Keratinocyte (primary cell): Measurements from ENCODE around the gene GRM7. TPM values are rescaled to one million over a fixed set of nuclear protein-coding genes. Genes with fewer than 3 reads are reported as not detected.

Source experiments
- DNase-seq: peaks from one replicate; pipeline ENCODE4 v3.0.0-alpha.2; 2011; ENCODE audit warnings: low read depth, missing footprints, low spot score
- FAIRE-seq: peaks from 2 replicates; lab custom pipeline; 2011; peaks lifted over from hg19 to GRCh38; lab: Jason Lieb, UNC
- H2AFZ ChIP-seq: 2 replicates; pipeline ENCODE4 v1.6.0; 2012; ENCODE audit warnings: low read length, control low read depth, inconsistent platforms; ENCODE audit not compliant: control insufficient read depth
- H3K27ac ChIP-seq: 2 replicates; pipeline ENCODE4 v1.5.1; 2011; ENCODE audit warnings: low read length; ENCODE audit not compliant: control insufficient read depth, insufficient read depth
- H3K27me3 ChIP-seq: 3 replicates; pipeline ENCODE4 v1.6.0; 2011; ENCODE audit warnings: low read length; ENCODE audit not compliant: control insufficient read depth, insufficient read depth; ENCODE audit errors: extremely low read depth
- H3K36me3 ChIP-seq, 2 experiments: 2 replicates in 1 of 2; 3 replicates in 1 of 2; pipeline ENCODE4 v1.5.1; 2011; ENCODE audit warnings: low read length in 2 of 2, mild to moderate bottlenecking in 1 of 2; ENCODE audit not compliant: control insufficient read depth in 2 of 2, insufficient read depth in 2 of 2; ENCODE audit errors: extremely low read depth in 1 of 2
- H3K4me1 ChIP-seq: 3 replicates; pipeline ENCODE4 v1.5.1; 2011; ENCODE audit warnings: low read length; ENCODE audit not compliant: control insufficient read depth, insufficient read depth; ENCODE audit errors: extremely low read depth
- H3K4me2 ChIP-seq: 3 replicates; pipeline ENCODE4 v1.6.0; 2011; ENCODE audit warnings: low read depth, low read length; ENCODE audit not compliant: control insufficient read depth, insufficient read depth; ENCODE audit errors: extremely low read depth
- H3K4me3 ChIP-seq, 3 experiments: fragments of 200-600 bp in 1 of 3; sonication (generic) in 1 of 3; 2 replicates in 2 of 3; 3 replicates in 1 of 3; pipeline ENCODE4 v1.5.1; 2011 to 2016; ENCODE audit warnings: low read length in 3 of 3, mild to moderate bottlenecking in 3 of 3, control low read depth in 2 of 3, inconsistent platforms in 1 of 3, low read depth in 1 of 3, mixed read lengths in 1 of 3, mixed run types in 1 of 3, moderate library complexity in 1 of 3; ENCODE audit not compliant: control insufficient read depth in 2 of 3, insufficient read depth in 2 of 3; ENCODE audit errors: extremely low read depth in 1 of 3
- H3K79me2 ChIP-seq: 2 replicates; pipeline ENCODE4 v1.6.0; 2012; ENCODE audit warnings: low read length; ENCODE audit not compliant: control insufficient read depth, insufficient read depth
- H3K9ac ChIP-seq: 3 replicates; pipeline ENCODE4 v1.6.0; 2011; ENCODE audit warnings: low read length; ENCODE audit not compliant: control insufficient read depth, insufficient read depth; ENCODE audit errors: extremely low read depth
- H3K9me1 ChIP-seq: 3 replicates; pipeline ENCODE4 v1.6.0; 2011; ENCODE audit warnings: low read length; ENCODE audit not compliant: control insufficient read depth, insufficient read depth; ENCODE audit errors: extremely low read depth
- H3K9me3 ChIP-seq: 2 replicates; pipeline ENCODE4 v1.5.1; 2012; ENCODE audit warnings: low read depth, low read length; ENCODE audit not compliant: control insufficient read depth
- H4K20me1 ChIP-seq: 3 replicates; pipeline ENCODE4 v1.6.0; 2011; ENCODE audit warnings: low read length; ENCODE audit not compliant: control insufficient read depth, insufficient read depth; ENCODE audit errors: extremely low read depth
- CTCF ChIP-seq, 3 experiments: IDR thresholded peaks in 1 of 3; conservative IDR thresholded peaks in 1 of 3; optimal IDR thresholded peaks in 1 of 3; 2 replicates in 2 of 3; 3 replicates in 1 of 3; pipeline versions ENCODE3 to v1.5.1; 2011; ENCODE audit warnings: low read length in 3 of 3, mild to moderate bottlenecking in 3 of 3, moderate library complexity in 2 of 3, control low read depth in 1 of 3, inconsistent platforms in 1 of 3; ENCODE audit not compliant: insufficient read depth in 2 of 3; ENCODE audit errors: extremely low read depth in 1 of 3
- EZH2 ChIP-seq: IDR thresholded peaks from one replicate; pipeline ENCODE4 v1.6.1; 2012; ENCODE audit warnings: inconsistent platforms, mild to moderate bottlenecking, low read length, moderate library complexity
- dilution Hi-C: fragments of 300-500 bp; cut with MboI; formaldehyde crosslinking; loops from one replicate; pipeline ENCODE4 v1.7.0; 2020; ENCODE audit warnings: low sequenced_read_pairs; ENCODE audit not compliant: extremely low pct_ligation_motif_present
- polyA plus RNA-seq, 5 experiments: library from polyadenylated mRNA; depleted of rRNA in 3 of 5; stranded (reverse) in 3 of 5; stranded (forward) in 1 of 5; unstranded in 1 of 5; fragments of >200 nt; gene quantifications; 1 replicate in 1 of 5; 2 replicates in 3 of 5; 3 replicates in 1 of 5; pipeline versions ENCODE4 v1.2.1 to v1.2.3, GENCODE V29; 2011 to 2012; ENCODE audit warnings: missing spikeins in 2 of 5, low read depth in 1 of 5, low replicate concordance in 1 of 5

Gene GRM7
- polyA plus RNA-seq, 1 donor (not counting 4 experiments of a cell fraction or from before 2014, with no cell fraction given), result not detected

GRCh38 chr3:7498715-7499114 lies 637.8 kb downstream of the GRM7 start:
- no peak overlapping the region for H2AFZ ChIP-seq
- no peaks in the 10 kb centered on the region for H3K4me1 ChIP-seq
- TF ChIP-seq EZH2 (no peak), CTCF (optimal IDR thresholded peaks at IDR 0.05 in 1 of 3, IDR thresholded peaks at IDR 0.05 in 1 of 3, conservative IDR thresholded peaks at IDR 0.05 in 1 of 3; ENCODE audit: extremely low read depth in 1 of 3, insufficient read depth in 2 of 3, low read length in 3 of 3) (no peak)
- H3K9me1 ChIP-seq, result no peaks in the 10 kb centered on the region
- FAIRE-seq (no peak), DNase-seq (no peak)
- H3K27ac ChIP-seq, result no peak overlapping the region
- H3K9me3 ChIP-seq, result no peaks in the 10 kb centered on the region
- H4K20me1 ChIP-seq, result no peaks in the 10 kb centered on the region
- H3K4me3 ChIP-seq, result no peak overlapping the region
- H3K4me2 ChIP-seq, result no peak overlapping the region
- dilution Hi-C loops, result no loop called here
- H3K9ac ChIP-seq, result no peak overlapping the region
- H3K27me3 ChIP-seq, result no peaks in the 10 kb centered on the region
- no peaks in the 10 kb centered on the region for H3K36me3 ChIP-seq
- no peaks in the 10 kb centered on the region for H3K79me2 ChIP-seq

GRCh38 chr3:7503431-7503830 lies 642.5 kb downstream of the GRM7 start:
- no peak for DNase-seq
- Histone ChIP-seq H3K79me2 (no peaks in the 10 kb centered on the region), H3K9me3 (no peaks in the 10 kb centered on the region), H3K27me3 (no peaks in the 10 kb centered on the region), H4K20me1 (no peaks in the 10 kb centered on the region), H3K4me1 (peaks cover 20% of the 10 kb centered on the region), H2AFZ (no peak overlapping the region), H3K36me3 (no peaks in the 10 kb centered on the region), H3K4me2 (no peak overlapping the region), H3K4me3 (no peak overlapping the region), H3K9me1 (no peaks in the 10 kb centered on the region), H3K9ac (no peak overlapping the region), H3K27ac (no peak overlapping the region)
- TF ChIP-seq CTCF (optimal IDR thresholded peaks at IDR 0.05 in 1 of 3, IDR thresholded peaks at IDR 0.05 in 1 of 3, conservative IDR thresholded peaks at IDR 0.05 in 1 of 3; ENCODE audit: extremely low read depth in 1 of 3, insufficient read depth in 2 of 3, low read length in 3 of 3) (no peak), EZH2 (no peak)
- dilution Hi-C loops, result no loop called here
- no peak for FAIRE-seq
